Fibroblast of pulmonary artery (primary cell): Measurements from ENCODE around the gene RANBP17.
"Not testable (repeated sequence)": the region's sequence is repeated elsewhere in the genome, so short reads cannot be mapped to it uniquely, and the experiment has no call there.

Experiments
- DNase-seq: peaks from one replicate; pipeline ENCODE4 v3.0.0-alpha.2; 2010; ENCODE audit warnings: low read depth
- H3K4me3 ChIP-seq: replicated peaks from 2 replicates; pipeline ENCODE4 v1.5.1; 2011; ENCODE audit warnings: low read depth, mild to moderate bottlenecking, control low read depth, low read length, moderate library complexity
- CTCF ChIP-seq: IDR thresholded peaks from 2 replicates; pipeline ENCODE4 v1.5.1; 2011; ENCODE audit warnings: mild to moderate bottlenecking, control low read depth, low read length, inconsistent platforms; ENCODE audit errors: missing control alignments

Gene RANBP17

GRCh38 chr5:170863646-170864045 lies 1.8 kb downstream of the RANBP17 start:
- TF ChIP-seq CTCF = no peak
- H3K4me3 ChIP-seq = no peak overlapping the region
- DNase-seq = peak; percentile 63

- no peak for DNase-seq
- no peak overlapping the region for H3K4me3 ChIP-seq
- TF ChIP-seq CTCF = no peak
These were observed 3.8 kb downstream of the RANBP17 start for GRCh38 chr5:170865622-170866021.

GRCh38 chr5:170867825-170868224 lies 6.0 kb downstream of the RANBP17 start:
- no peak for TF ChIP-seq CTCF

GRCh38 chr5:170870390-170870789 lies 8.6 kb downstream of the RANBP17 start:
- H3K4me3 ChIP-seq, DNase-seq: not testable (repeated sequence)

More at GRCh38 chr5:170867825-170868224, 6.0 kb downstream of the RANBP17 start:
- no peak overlapping the region for H3K4me3 ChIP-seq
- no peak for DNase-seq

GRCh38 chr5:170874017-170874416 lies 12.2 kb downstream of the RANBP17 start:
- H3K4me3 ChIP-seq = no peak overlapping the region
- no peak for DNase-seq
- no peak for TF ChIP-seq CTCF

- no peak for DNase-seq
- no peak overlapping the region for H3K4me3 ChIP-seq
- TF ChIP-seq CTCF = no peak
These were observed 14.0 kb downstream of the RANBP17 start for GRCh38 chr5:170875811-170876210.

GRCh38 chr5:170880084-170880483 lies 18.3 kb downstream of the RANBP17 start:
- no peak for DNase-seq
- H3K4me3 ChIP-seq = no peak overlapping the region
- TF ChIP-seq CTCF = no peak

GRCh38 chr5:170882345-170882744 lies 20.5 kb downstream of the RANBP17 start:
- H3K4me3 ChIP-seq = no peak overlapping the region
- TF ChIP-seq CTCF = no peak
- no peak for DNase-seq
